NCI-H1092 (cell line): ENCODE measurements around the gene ADPRHL1.

Source experiments
- DNase-seq: peaks from one replicate; lab custom pipeline; 2025; lab: John Stamatoyannopoulos, UW

ADPRHL1 gene

DNA sequence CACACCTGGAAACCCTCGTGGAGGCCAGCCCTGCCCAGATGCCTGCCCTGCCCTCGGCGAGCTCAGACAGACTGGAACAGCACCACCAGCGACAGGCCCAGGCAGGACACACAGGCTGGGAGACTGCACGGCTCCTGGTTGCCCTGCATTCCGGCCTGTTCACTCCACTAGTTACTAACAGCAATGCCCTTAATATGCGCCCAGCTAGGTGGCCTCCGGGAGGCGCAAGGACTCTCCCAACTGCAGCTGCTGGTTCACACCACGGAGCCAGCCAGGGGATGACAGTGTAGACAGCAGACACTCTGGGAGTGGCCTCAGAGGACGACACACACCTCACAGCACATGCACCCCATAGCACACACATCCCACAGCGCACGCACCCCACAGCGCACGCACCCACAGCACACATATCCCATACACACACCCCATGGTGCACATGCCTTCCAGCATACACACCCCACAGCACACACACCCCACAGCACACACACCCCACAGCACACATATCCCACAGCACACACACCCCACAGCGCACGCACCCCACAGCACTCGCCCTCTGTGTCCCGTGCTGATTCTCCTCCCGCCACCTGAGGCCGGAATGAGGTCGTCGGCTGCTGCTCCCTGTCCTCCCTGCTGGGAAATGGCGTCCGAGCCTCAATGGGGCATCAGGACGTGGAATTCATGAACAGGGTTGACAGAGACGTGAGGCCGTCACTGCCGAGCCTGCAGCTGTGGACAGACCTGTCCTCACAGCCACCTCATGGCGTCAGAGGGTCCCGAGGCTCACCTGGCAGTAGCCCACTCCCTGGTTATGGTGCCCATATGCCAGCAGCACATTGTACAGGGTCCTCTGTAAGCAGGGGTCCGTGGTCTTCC, 103.0 kb downstream of the ADPRHL1 start:
- DNase-seq = no peak
